Endothelial cell of umbilical vein (primary cell): ENCODE measurements around the gene PROK2. TPM values are rescaled to one million over a fixed set of nuclear protein-coding genes. Genes with fewer than 3 reads are reported as not detected.

Experiments
- BruUV-seq: library from RNA; stranded (reverse); fragments of 400-500 nt; replicated peaks from 2 replicates; lab custom pipeline; 2021; lab: Mats Ljungman, UMichigan
- CTCF ChIA-PET: fragments of 300-600, 350-600 bp; sonication (Branson Sonifier 250); formaldehyde crosslinking; loops from one replicate; lab custom pipeline; 2021; ENCODE audit warnings: antibody characterized with exemption, inconsistent platforms; lab: Charles Lee
- POLR2A ChIA-PET: fragments of 300-600, 350-600 bp; sonication (Branson Sonifier 250); formaldehyde crosslinking; loops from one replicate; lab custom pipeline; 2021; ENCODE audit warnings: antibody characterized with exemption, inconsistent platforms; lab: Charles Lee
- DNase-seq: peaks from one replicate; pipeline ENCODE4 v3.0.0-alpha.2; 2011; ENCODE audit warnings: low read depth, low spot score
- FAIRE-seq: peaks from 2 replicates; lab custom pipeline; 2011; peaks lifted over from hg19 to GRCh38; lab: Jason Lieb, UNC
- H2AFZ ChIP-seq: 2 replicates; pipeline ENCODE4 v1.6.0; 2012; ENCODE audit warnings: low read depth, low read length, control low read depth, inconsistent platforms
- H3K27ac ChIP-seq: 2 replicates; pipeline ENCODE4 v1.5.1; 2011; ENCODE audit warnings: low read depth, mild to moderate bottlenecking, control low read depth, low read length, moderate library complexity; ENCODE audit not compliant: insufficient read depth
- H3K27me3 ChIP-seq, 2 experiments: 2 replicates each; pipeline versions ENCODE4 v1.6.0 to v1.6.1; 2011; ENCODE audit warnings: low read length in 2 of 2, mixed read lengths in 1 of 2; ENCODE audit not compliant: control insufficient read depth in 2 of 2, insufficient read depth in 2 of 2
- H3K36me3 ChIP-seq, 2 experiments: 2 replicates in 1 of 2; 3 replicates in 1 of 2; pipeline ENCODE4 v1.5.1; 2011; ENCODE audit warnings: low read length in 2 of 2, mild to moderate bottlenecking in 1 of 2, moderate library complexity in 1 of 2; ENCODE audit not compliant: control insufficient read depth in 2 of 2, insufficient read depth in 2 of 2; ENCODE audit errors: extremely low read depth in 1 of 2
- H3K4me1 ChIP-seq: 3 replicates; pipeline ENCODE4 v1.5.1; 2011; ENCODE audit warnings: mild to moderate bottlenecking, low read length; ENCODE audit not compliant: control insufficient read depth, insufficient read depth; ENCODE audit errors: extremely low read depth
- H3K4me2 ChIP-seq: 2 replicates; pipeline ENCODE4 v1.6.1; 2011; ENCODE audit warnings: low read length, control low read depth, mixed read lengths; ENCODE audit not compliant: insufficient read depth
- H3K4me3 ChIP-seq, 3 experiments: fragments of 200-600 bp in 1 of 3; sonication (generic), shearing (Covaris generic) in 1 of 3; replicated peaks in 1 of 3; 2 replicates each; pipeline ENCODE4 v1.5.1; 2011 to 2016; ENCODE audit warnings: control low read depth in 3 of 3, low read length in 3 of 3, mild to moderate bottlenecking in 2 of 3, inconsistent platforms in 1 of 3, low read depth in 1 of 3, moderate library complexity in 1 of 3; ENCODE audit not compliant: insufficient read depth in 1 of 3
- H3K79me2 ChIP-seq: 2 replicates; pipeline ENCODE4 v1.6.0; 2012; ENCODE audit warnings: low read length, inconsistent platforms; ENCODE audit not compliant: control insufficient read depth, insufficient read depth
- H3K9ac ChIP-seq: replicated peaks from 2 replicates; pipeline ENCODE3; 2011; ENCODE audit warnings: low read length, control low read depth; ENCODE audit not compliant: insufficient read depth; ENCODE audit errors: extremely low read depth
- H3K9me1 ChIP-seq: replicated peaks from 3 replicates; pipeline ENCODE4 v1.6.0; 2011; ENCODE audit warnings: mild to moderate bottlenecking, low read length; ENCODE audit not compliant: control insufficient read depth, insufficient read depth; ENCODE audit errors: extremely low read depth
- H3K9me3 ChIP-seq: replicated peaks from 2 replicates; pipeline ENCODE4 v1.5.1; 2012; ENCODE audit warnings: low read length, inconsistent platforms; ENCODE audit not compliant: control insufficient read depth, insufficient read depth
- H4K20me1 ChIP-seq: replicated peaks from 2 replicates; pipeline ENCODE3; 2011; ENCODE audit warnings: mild to moderate bottlenecking, low read length; ENCODE audit not compliant: control insufficient read depth, insufficient read depth; ENCODE audit errors: extremely low read depth
- EZH2 ChIP-seq: IDR thresholded peaks from 2 replicates; pipeline ENCODE4 v1.6.1; 2012; ENCODE audit warnings: borderline replicate concordance, low read depth, mild to moderate bottlenecking, moderate library complexity, low read length, inconsistent platforms; ENCODE audit not compliant: severe bottlenecking
- FOS ChIP-seq: IDR thresholded peaks from 2 replicates; pipeline ENCODE4 v1.6.1; 2011; ENCODE audit warnings: mild to moderate bottlenecking, low read length, moderate library complexity, borderline replicate concordance; ENCODE audit not compliant: insufficient read depth
- GATA2 ChIP-seq: IDR thresholded peaks from 2 replicates; pipeline ENCODE4 v1.7.0; 2011; ENCODE audit warnings: low read depth, mild to moderate bottlenecking, moderate library complexity, mixed read lengths, low read length; ENCODE audit not compliant: insufficient read length, insufficient read depth
- JUN ChIP-seq: IDR thresholded peaks from 2 replicates; pipeline ENCODE4 v1.6.1; 2011; ENCODE audit warnings: borderline replicate concordance, low read depth; ENCODE audit not compliant: insufficient read length, insufficient read depth
- MAX ChIP-seq: IDR thresholded peaks from 2 replicates; pipeline ENCODE4 v1.6.1; 2011; ENCODE audit not compliant: insufficient read depth, insufficient read length
- MYC ChIP-seq: IDR thresholded peaks from one replicate; pipeline ENCODE4 v1.6.1; 2011; ENCODE audit warnings: mild to moderate bottlenecking, low read depth, low read length
- POLR2A ChIP-seq: IDR thresholded peaks from 2 replicates; pipeline ENCODE4 v1.6.1; 2012; ENCODE audit warnings: low read depth, mild to moderate bottlenecking, control low read depth, low read length
- POLR2AphosphoS5 ChIP-seq: IDR thresholded peaks from 2 replicates; pipeline ENCODE4 v1.6.1; 2012; ENCODE audit warnings: low read depth, mild to moderate bottlenecking, control low read depth, low read length, moderate library complexity; ENCODE audit not compliant: insufficient read depth
- dilution Hi-C: fragments of 300-500 bp; cut with MboI; formaldehyde crosslinking; loops from one replicate; pipeline ENCODE4 v1.15.0; 2019; ENCODE audit warnings: low sequenced_read_pairs; ENCODE audit not compliant: extremely low pct_ligation_motif_present
- intact Hi-C: fragments of 100-400 bp; cut with micrococcal nuclease; formaldehyde crosslinking; loops from one replicate; pipeline ENCODE4 v1.10.0; 2022
- polyA plus RNA-seq, 4 experiments: library from polyadenylated mRNA; depleted of rRNA in 3 of 4; stranded (reverse) in 3 of 4; unstranded in 1 of 4; fragments of >200 nt; gene quantifications; 2 replicates each; pipeline versions ENCODE4 v1.2.1 to v1.2.3, GENCODE V29; 2011 to 2012; ENCODE audit warnings: missing spikeins in 1 of 4
- total RNA-seq: library from RNA; stranded (reverse); gene quantifications from 2 replicates; pipeline ENCODE4 v1.2.3, GENCODE V29; 2021
- TF ChIP-seq, protein P1 (sequence below), 2 donors: IDR thresholded peaks; 1 replicate in 1 of 2; 2 replicates in 1 of 2; pipeline ENCODE4 v1.5.1; 2011; ENCODE audit warnings: low read length in 2 of 2, mild to moderate bottlenecking in 2 of 2, moderate library complexity in 2 of 2, control low read depth in 1 of 2, inconsistent platforms in 1 of 2, low read depth in 1 of 2; ENCODE audit not compliant: insufficient read depth in 1 of 2; ENCODE audit errors: extremely low read depth in 1 of 2

PROK2 gene
- total and polyA plus RNA-seq, 2 donors (not counting 3 experiments of a cell fraction or from before 2014, with no cell fraction given), result not detected

- dilution Hi-C loops (no loop called here), intact Hi-C loops (loop anchor here (5.0 kb wide), 1 partner anchor 1355 kb away; no protein-coding TSS in a partner anchor)
- Histone ChIP-seq H3K4me1 (no peaks in the 10 kb centered on the region), H3K4me3 (no peak overlapping the region), H3K9ac (no peak overlapping the region), H3K9me1 (no peaks in the 10 kb centered on the region), H3K27me3 (peaks cover 13 to 26% of the 10 kb centered on the region in 2 experiments), H3K36me3 (no peaks in the 10 kb centered on the region), H2AFZ (no peak overlapping the region), H3K27ac (no peak overlapping the region), H4K20me1 (no peaks in the 10 kb centered on the region), H3K4me2 (no peak overlapping the region), H3K9me3 (no peaks in the 10 kb centered on the region), H3K79me2 (no peaks in the 10 kb centered on the region)
- BruUV-seq, result no TSS peak
- DNase-seq (no peak), FAIRE-seq (no peak)
- ChIA-PET CTCF (no interaction called here), POLR2A (no interaction called here)
- no peak for TF ChIP-seq EZH2
- no peak for TF ChIP-seq FOS
- no peak for TF ChIP-seq POLR2A
- no peak for TF ChIP-seq MAX
- TF ChIP-seq, protein P1, sequence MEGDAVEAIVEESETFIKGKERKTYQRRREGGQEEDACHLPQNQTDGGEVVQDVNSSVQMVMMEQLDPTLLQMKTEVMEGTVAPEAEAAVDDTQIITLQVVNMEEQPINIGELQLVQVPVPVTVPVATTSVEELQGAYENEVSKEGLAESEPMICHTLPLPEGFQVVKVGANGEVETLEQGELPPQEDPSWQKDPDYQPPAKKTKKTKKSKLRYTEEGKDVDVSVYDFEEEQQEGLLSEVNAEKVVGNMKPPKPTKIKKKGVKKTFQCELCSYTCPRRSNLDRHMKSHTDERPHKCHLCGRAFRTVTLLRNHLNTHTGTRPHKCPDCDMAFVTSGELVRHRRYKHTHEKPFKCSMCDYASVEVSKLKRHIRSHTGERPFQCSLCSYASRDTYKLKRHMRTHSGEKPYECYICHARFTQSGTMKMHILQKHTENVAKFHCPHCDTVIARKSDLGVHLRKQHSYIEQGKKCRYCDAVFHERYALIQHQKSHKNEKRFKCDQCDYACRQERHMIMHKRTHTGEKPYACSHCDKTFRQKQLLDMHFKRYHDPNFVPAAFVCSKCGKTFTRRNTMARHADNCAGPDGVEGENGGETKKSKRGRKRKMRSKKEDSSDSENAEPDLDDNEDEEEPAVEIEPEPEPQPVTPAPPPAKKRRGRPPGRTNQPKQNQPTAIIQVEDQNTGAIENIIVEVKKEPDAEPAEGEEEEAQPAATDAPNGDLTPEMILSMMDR (IDR thresholded peaks at IDR 0.05; ENCODE audit: extremely low read depth in 1 of 2, insufficient read depth in 1 of 2, low read depth in 1 of 2, low read length in 2 of 2), result no peak
- no peak for TF ChIP-seq MYC
- TF ChIP-seq JUN, result no peak
- TF ChIP-seq POLR2AphosphoS5, result no peak
- TF ChIP-seq GATA2, result no peak
Observed at GRCh38 chr3:71732637-71733036, 52.3 kb downstream of the PROK2 start.
